Activated T-helper 1 cell treated with anti-CD3 and anti-CD28 coated beads, Interleukin-12 subunit alpha, Interleukin-12 subunit beta, Interleukin-2, Interleukin-4 antibody, amounts not matched to agents 30 ng/mL and 10 ng/mL and 1 ng/mL, durations not matched to agents 14 hours and 24 hours and 36 hours (primary cell): ENCODE results near the gene FASTKD1. TPM values are rescaled to one million over a fixed set of nuclear protein-coding genes. Genes with fewer than 3 reads are reported as not detected.
A peak's percentile ranks its signal among the peaks of the same experiment; 100 is the strongest.
"Not testable (repeated sequence)": the region's sequence is repeated elsewhere in the genome, so short reads cannot be mapped to it uniquely, and the experiment has no call there.

Experiments used
- DNase-seq: peaks from one replicate; pipeline ENCODE4 v3.0.0; 2021; ENCODE audit warnings: low spot score
- H3K27ac Mint-ChIP-seq: one replicate; pipeline ENCODE4 v1.8.0; 2021; ENCODE audit warnings: mild to moderate bottlenecking, mixed read lengths
- H3K27me3 Mint-ChIP-seq: one replicate; pipeline ENCODE4 v1.8.0; 2022; ENCODE audit warnings: mild to moderate bottlenecking, moderate library complexity, mixed read lengths; ENCODE audit not compliant: insufficient read depth
- H3K36me3 Mint-ChIP-seq: one replicate; pipeline ENCODE4 v1.8.0; 2021; ENCODE audit warnings: low read depth, mixed read lengths
- H3K4me1 Mint-ChIP-seq: one replicate; pipeline ENCODE4 v1.8.0; 2021; ENCODE audit warnings: low read depth, mixed read lengths
- H3K4me3 Mint-ChIP-seq: one replicate; pipeline ENCODE4 v1.8.0; 2021; ENCODE audit warnings: mild to moderate bottlenecking, moderate library complexity, mixed read lengths
- H3K9me3 Mint-ChIP-seq: one replicate; pipeline ENCODE4 v1.8.0; 2021; ENCODE audit warnings: mixed read lengths
- intact Hi-C: fragments of 100-400 bp; cut with micrococcal nuclease; formaldehyde crosslinking; loops from one replicate; pipeline ENCODE4 v1.15.1; 2024
- total RNA-seq: library from RNA; stranded (reverse); gene quantifications from 2 replicates; pipeline ENCODE4 v1.2.3, GENCODE V29; 2022

The FASTKD1 gene, protein sequence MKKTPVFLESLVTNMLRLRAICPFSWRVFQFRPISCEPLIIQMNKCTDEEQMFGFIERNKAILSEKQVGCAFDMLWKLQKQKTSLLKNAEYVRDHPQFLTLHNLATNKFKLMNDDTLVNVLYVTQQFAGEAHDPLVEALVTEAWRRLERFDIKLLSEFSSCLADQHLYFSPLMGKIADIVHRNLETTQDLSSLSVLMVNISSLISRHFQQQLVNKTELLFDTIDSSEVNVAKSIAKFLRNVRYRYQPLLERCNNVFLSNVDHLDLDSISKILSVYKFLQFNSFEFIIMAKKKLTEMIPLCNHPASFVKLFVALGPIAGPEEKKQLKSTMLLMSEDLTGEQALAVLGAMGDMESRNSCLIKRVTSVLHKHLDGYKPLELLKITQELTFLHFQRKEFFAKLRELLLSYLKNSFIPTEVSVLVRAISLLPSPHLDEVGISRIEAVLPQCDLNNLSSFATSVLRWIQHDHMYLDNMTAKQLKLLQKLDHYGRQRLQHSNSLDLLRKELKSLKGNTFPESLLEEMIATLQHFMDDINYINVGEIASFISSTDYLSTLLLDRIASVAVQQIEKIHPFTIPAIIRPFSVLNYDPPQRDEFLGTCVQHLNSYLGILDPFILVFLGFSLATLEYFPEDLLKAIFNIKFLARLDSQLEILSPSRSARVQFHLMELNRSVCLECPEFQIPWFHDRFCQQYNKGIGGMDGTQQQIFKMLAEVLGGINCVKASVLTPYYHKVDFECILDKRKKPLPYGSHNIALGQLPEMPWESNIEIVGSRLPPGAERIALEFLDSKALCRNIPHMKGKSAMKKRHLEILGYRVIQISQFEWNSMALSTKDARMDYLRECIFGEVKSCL
- total RNA-seq, result 50.3 and 50.4 TPM in 2 replicates

DNA sequence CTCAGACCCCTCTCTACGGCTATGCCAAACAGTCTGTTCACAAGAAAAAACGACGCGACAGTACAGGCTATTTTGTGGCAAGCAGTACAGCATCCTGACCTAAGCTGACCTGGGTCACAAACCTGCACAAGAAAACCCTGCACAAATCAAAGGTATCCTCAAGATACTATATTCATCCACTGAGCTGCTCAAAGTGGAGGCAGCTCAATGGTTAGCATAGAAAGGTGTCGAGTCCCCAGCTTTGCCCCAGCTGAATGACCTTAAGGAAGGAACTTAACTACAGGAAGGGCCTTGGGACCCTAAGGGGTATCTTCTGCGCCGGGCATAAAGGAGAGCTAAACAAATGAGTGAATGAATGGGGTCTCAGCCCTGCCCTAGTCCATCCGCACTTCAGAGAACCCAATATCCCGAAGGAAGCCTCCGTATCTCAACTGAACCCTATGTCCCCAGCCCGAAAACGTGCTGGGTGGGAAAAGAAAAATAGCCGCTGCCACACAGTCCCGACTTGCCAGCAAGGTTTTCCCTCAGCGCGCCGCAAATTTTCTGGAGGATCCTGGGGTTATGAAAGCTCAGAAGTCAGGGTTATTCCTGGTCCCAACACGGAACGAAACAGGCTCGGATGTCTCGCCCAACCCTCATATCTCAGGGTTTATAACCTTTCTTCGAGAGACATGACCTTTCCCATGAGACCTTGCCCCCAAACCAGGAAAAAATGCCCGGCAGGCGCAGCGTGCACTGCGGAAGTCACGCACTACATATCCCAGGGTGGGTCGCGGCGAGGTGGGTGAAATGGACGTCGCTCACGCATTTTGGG, at the start of gene FASTKD1:
Gene FASTKD1, minus strand, starts transcription at position 706 of the 814 bp plus-strand sequence. CDS start 1,836 bp downstream, outside the sequence.
- no peaks in the 10 kb centered on the region for H3K9me3 Mint-ChIP-seq
- DNase-seq, result peak; percentile 82
- H3K27ac Mint-ChIP-seq, result peak within 1 kb of the TSS; percentile 90
- intact Hi-C loops, result loop anchor here (1.0 to 10.0 kb wide), 7 partner anchors 10 to 1361 kb away; partner anchors contain the start of genes BBS5, CFAP210, PHOSPHO2 and PPIG
- no peaks in the 10 kb centered on the region for H3K27me3 Mint-ChIP-seq
- peak within 1 kb of the TSS; percentile 99 for H3K4me3 Mint-ChIP-seq
- H3K4me1 Mint-ChIP-seq, result peaks cover 32% of the 10 kb centered on the region
- peaks cover 14% of the 10 kb centered on the region for H3K36me3 Mint-ChIP-seq

DNA sequence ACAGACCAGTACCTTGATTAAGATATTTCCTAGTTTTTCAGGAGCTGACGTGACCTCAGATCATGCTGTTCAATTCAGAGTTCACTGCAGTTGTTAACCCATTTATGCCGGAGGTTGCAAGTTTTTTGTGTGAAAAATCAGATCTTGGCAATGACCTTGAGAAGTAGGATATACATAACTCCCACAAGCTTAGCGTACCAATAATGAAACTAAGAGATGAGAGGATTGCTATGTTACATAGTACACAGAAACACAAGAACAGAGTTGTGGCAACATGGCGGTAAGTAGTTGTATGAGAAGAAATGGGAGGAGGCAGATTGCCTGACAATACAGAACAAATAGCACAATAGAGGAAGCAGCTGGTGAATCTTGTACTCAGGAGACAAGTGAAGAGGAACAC, 49.6 kb upstream of the FASTKD1 start:
- Mint-ChIP-seq H3K27ac (peak overlapping the region; percentile 0), H3K36me3 (peaks cover 47% of the 10 kb centered on the region), H3K4me1 (no peaks in the 10 kb centered on the region), H3K9me3 (no peaks in the 10 kb centered on the region), H3K27me3 (no peaks in the 10 kb centered on the region), H3K4me3 (no peak overlapping the region)
- DNase-seq, result no peak
- intact Hi-C loops, result no loop called here

DNA sequence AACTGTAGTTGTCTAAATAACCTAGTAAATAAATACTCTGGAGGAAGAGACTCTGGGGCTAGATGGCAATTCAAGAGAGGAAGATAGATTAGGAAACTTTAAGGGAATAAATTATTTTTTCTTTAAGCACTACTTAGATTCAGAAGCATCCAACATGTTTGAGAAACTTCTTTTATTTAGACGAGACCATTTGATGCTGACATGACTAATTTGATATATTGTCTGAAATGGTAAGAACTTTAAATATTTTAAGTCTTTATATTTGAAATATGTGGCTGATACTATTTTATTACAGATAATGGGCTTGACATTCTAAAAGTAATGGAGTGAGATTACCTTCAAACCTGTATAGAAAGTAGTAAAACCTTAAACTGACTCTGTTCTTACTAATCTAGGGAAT, 46.8 kb upstream of the FASTKD1 start:
- H3K27ac Mint-ChIP-seq, result no peak overlapping the region
- DNase-seq, result no peak
- H3K9me3 Mint-ChIP-seq, result peaks cover 20% of the 10 kb centered on the region
- H3K36me3 Mint-ChIP-seq, result peaks cover 65% of the 10 kb centered on the region
- no peaks in the 10 kb centered on the region for H3K4me1 Mint-ChIP-seq
- no peaks in the 10 kb centered on the region for H3K27me3 Mint-ChIP-seq
- intact Hi-C loops, result no loop called here
- no peak overlapping the region for H3K4me3 Mint-ChIP-seq

DNA sequence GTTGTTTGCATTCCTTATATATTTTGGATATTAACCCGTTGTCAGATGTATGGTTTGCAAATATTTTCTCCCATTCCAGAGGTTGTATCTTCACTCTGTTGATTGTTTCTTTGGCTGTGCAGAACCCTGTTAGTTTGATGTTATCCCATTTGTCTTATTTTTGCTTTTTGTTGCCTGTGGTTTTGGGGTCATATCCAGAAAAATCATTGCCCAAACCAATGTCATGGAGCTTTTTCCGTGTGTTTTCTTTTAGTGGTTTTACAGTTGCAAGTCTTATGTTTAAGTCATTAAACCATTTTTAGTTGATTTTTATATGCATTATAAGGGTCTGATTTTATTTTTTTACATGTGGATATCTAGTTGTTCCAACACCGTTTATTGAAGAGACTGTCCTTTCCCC, 46.3 kb upstream of the FASTKD1 start:
- Mint-ChIP-seq H3K27me3 (no peaks in the 10 kb centered on the region), H3K27ac (no peak overlapping the region), H3K4me3 (no peak overlapping the region), H3K9me3 (peaks cover 24% of the 10 kb centered on the region), H3K4me1 (no peaks in the 10 kb centered on the region), H3K36me3 (peaks cover 65% of the 10 kb centered on the region)
- DNase-seq, result no peak
- intact Hi-C loops, result no loop called here

DNA sequence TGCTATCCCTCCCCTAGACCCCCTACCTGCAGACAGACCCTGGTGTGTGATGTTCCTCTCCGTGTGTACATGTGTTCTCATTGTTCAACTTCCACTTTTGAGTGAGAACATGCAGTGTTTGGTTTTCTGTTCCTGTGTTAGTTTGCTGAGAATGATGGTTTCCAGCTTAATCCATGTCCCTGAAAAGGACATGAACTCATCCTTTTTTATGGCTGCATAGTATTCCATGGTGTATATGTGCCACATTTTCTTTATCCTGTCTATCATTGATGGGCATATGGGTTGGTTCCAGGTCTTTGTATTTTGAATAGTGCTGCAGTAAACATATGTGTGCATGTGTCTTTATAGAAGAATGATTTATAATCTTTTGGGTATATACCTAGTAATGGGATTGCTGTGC, 42.3 kb upstream of the FASTKD1 start:
- H3K4me3 Mint-ChIP-seq, H3K4me1 Mint-ChIP-seq, H3K27ac Mint-ChIP-seq, intact Hi-C loops, H3K27me3 Mint-ChIP-seq, DNase-seq: not testable (repeated sequence)
- Mint-ChIP-seq H3K36me3 (peaks cover 74% of the 10 kb centered on the region), H3K9me3 (peaks cover 24% of the 10 kb centered on the region)

DNA sequence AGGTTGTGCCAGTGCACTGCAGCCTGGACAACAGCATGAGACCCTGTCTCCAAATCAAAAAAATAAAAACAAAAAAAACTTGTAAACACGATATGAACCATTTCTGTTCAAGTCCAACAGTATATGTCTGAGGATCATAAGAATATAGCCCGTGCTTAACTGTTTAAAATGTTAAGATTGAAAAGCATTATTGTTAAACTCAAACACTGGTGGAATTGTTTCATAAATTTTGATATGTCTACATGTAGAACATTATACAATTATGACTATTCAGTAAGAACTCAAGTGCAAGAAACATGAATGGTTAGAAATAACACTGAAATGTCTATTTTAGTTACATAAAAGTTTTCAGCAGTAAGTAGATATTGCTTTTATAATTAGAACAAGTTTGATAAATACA, 40.2 kb upstream of the FASTKD1 start:
- no peak for DNase-seq
- H3K27ac Mint-ChIP-seq, result no peak overlapping the region
- intact Hi-C loops, result no loop called here
- H3K4me1 Mint-ChIP-seq, result no peaks in the 10 kb centered on the region
- peaks cover 24% of the 10 kb centered on the region for H3K9me3 Mint-ChIP-seq
- no peaks in the 10 kb centered on the region for H3K27me3 Mint-ChIP-seq
- H3K4me3 Mint-ChIP-seq, result no peak overlapping the region
- peaks cover 75% of the 10 kb centered on the region for H3K36me3 Mint-ChIP-seq

DNA sequence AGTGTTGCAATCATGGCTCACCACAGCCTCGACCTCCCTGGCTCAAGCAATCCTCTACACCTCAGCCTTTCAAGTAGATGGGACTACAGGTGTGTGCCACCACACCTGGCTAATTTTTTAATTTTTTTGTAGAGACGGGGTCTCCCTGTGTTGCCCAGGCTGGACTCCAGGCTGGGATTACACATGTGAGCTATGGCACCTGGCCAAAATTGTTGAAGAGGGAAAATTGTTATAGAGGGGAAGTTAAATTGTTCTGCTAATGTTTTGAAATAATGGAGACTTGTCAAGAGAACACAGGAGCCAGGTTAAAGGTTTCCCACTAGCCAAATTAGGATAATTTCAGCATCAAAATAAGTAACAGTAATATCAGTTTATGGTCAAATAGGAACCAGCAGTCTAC, 35.6 kb upstream of the FASTKD1 start:
- DNase-seq, result no peak
- no peak overlapping the region for H3K4me3 Mint-ChIP-seq

DNA sequence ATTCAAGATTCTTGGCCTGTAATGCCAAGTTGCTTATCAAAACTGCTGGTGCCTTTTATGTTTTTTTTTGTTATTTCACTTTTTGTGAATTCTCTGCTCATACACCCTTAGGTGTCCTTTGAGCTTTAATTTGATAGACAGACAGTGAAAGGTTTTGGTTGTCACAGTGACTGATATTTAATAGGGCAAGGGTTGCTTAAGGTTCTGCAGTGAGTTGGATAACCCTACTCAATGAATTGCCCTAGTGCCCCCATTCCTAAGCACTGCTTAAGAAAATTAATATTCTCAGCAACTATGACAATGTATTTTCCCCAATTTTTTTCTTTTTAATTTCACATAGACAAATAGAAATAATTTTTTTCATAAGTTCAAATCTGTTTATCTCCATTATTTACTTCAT, 25.9 kb upstream of the FASTKD1 start:
- Mint-ChIP-seq H3K4me3 (no peak overlapping the region), H3K9me3 (no peaks in the 10 kb centered on the region), H3K27ac (no peak overlapping the region), H3K27me3 (no peaks in the 10 kb centered on the region), H3K36me3 (peaks cover 7% of the 10 kb centered on the region), H3K4me1 (peaks cover 6% of the 10 kb centered on the region)
- intact Hi-C loops, result no loop called here
- no peak for DNase-seq

More for the DNA sequence above, 35.6 kb upstream of the FASTKD1 start:
- Mint-ChIP-seq H3K27me3 (no peaks in the 10 kb centered on the region), H3K4me1 (no peaks in the 10 kb centered on the region), H3K27ac (no peak overlapping the region), H3K9me3 (no peaks in the 10 kb centered on the region), H3K36me3 (peaks cover 50% of the 10 kb centered on the region)
- intact Hi-C loops, result no loop called here

DNA sequence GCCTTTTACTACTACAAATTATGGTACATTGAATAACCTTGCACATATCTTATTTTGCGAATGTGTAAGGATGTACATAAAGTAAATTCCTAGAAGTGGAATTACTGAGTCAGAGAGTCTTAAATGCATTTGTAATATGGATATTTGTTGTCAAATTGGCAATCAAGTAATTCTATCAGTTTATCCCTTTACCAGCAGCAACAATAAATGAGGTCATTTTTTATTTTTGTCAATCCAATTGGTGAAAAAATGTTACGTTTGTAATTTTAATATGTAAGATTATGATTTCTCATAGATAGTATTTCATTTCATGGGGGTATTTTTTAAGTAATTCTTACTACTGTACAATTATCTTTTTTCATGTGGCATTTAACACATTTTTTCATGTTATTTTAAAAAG, 25.3 kb upstream of the FASTKD1 start:
- Mint-ChIP-seq H3K36me3 (peaks cover 5% of the 10 kb centered on the region), H3K4me3 (no peak overlapping the region), H3K27ac (no peak overlapping the region), H3K27me3 (no peaks in the 10 kb centered on the region), H3K9me3 (no peaks in the 10 kb centered on the region), H3K4me1 (peaks cover 6% of the 10 kb centered on the region)
- no peak for DNase-seq
- intact Hi-C loops, result no loop called here

DNA sequence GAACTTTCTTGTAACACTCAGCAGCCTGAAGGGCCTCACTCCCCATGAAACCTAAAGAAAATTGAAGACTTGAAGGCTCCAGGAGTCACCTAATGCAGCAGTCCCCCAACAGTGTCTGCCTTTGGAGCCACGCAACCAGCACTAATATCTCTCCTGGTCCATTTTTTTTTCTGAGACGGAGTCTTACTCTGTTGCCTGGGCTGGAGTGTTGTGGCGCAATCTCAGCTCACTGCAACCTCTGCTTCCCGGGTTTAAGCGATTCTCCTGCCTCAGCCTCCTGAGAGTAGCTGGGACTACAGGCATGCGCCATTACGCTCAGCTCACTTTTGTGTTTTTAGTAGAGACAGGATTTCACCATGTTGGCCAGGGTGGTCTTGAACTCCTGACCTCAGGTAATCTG, 22.9 kb upstream of the FASTKD1 start:
- H3K4me1 Mint-ChIP-seq, H3K36me3 Mint-ChIP-seq, H3K4me3 Mint-ChIP-seq, H3K27me3 Mint-ChIP-seq, intact Hi-C loops, DNase-seq, H3K27ac Mint-ChIP-seq, H3K9me3 Mint-ChIP-seq: not testable (repeated sequence)

DNA sequence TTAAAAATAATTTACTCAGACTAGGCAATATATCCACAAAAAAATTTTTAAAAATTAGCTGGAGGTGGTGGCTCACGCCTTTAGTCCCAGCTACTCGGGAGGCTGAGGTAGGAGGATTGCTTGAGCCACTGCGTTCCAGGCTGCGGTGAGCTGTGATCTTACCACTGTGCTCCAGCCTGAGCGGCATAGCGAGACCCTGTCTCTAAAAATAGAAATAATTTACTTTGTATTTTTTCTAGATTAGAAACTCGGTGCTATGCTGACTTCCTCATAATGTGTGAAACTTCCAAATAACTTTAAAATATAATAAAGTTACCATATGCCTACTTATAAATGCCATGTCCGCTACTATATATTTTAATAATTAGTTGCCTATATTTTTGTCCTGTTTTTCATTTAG, 17.1 kb upstream of the FASTKD1 start:
- Mint-ChIP-seq H3K4me3 (no peak overlapping the region), H3K4me1 (peaks cover 23% of the 10 kb centered on the region), H3K27ac (no peak overlapping the region), H3K36me3 (peaks cover 4% of the 10 kb centered on the region), H3K27me3 (no peaks in the 10 kb centered on the region), H3K9me3 (no peaks in the 10 kb centered on the region)
- intact Hi-C loops, result no loop called here
- DNase-seq, result no peak

DNA sequence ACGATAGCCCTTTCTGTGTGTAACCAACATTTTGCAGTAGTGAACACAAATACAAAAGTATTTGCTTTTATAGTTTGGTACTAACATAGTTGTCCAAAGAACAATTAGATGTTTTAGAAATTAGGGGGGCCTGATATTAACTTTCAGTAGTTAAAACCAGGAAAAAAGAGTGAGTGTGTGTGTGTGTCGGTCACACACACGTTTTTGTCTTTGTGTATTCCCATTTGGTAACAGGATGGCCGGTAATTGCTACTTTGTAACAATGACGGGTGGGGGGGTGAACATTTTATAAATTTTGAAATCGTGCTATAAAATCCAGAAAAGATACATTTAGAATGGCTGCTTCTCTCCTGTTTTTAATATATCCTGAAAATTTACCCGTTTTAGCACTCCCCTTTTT, 12.0 kb upstream of the FASTKD1 start:
- Mint-ChIP-seq H3K27ac (peak overlapping the region; percentile 100), H3K4me1 (peaks cover 32% of the 10 kb centered on the region), H3K9me3 (peaks cover 13% of the 10 kb centered on the region), H3K27me3 (peaks cover 2% of the 10 kb centered on the region), H3K4me3 (peak overlapping the region; percentile 100), H3K36me3 (peaks cover 13% of the 10 kb centered on the region)
- DNase-seq, result no peak
- intact Hi-C loops, result no loop called here
